SK-N-SH (cell line): ENCODE measurements around the gene HDGFL2. TPM values are rescaled to one million over a fixed set of nuclear protein-coding genes. Genes with fewer than 3 reads are reported as not detected.
"Not testable (repeated sequence)": the region's sequence is repeated elsewhere in the genome, so short reads cannot be mapped to it uniquely, and the experiment has no call there.

ENCODE experiments used
- CTCF ChIA-PET: fragments of 300-600, 350-600 bp; formaldehyde crosslinking; extraction: SDS; loops from one replicate; lab custom pipeline; 2021; lab: Yijun Ruan, JAX
- POLR2A ChIA-PET: fragments of 350-600 bp; sonication (Branson Sonifier 250); formaldehyde crosslinking; extraction: SDS; loops from one replicate; lab custom pipeline; 2020; ENCODE audit warnings: antibody characterized with exemption, inconsistent platforms; lab: Yijun Ruan, JAX
- DNase-seq: peaks from one replicate; pipeline ENCODE4 v3.0.0; 2012
- H2AFZ ChIP-seq: fragments of 200-600 bp; sonication (generic); 2 replicates; pipeline ENCODE4 v1.8.1; 2016; ENCODE audit warnings: antibody characterized with exemption, mild to moderate bottlenecking, low read depth
- H3F3A ChIP-seq: fragments of 200-600 bp; sonication (generic); replicated peaks from 2 replicates; pipeline ENCODE3; 2016; ENCODE audit warnings: antibody characterized with exemption, mild to moderate bottlenecking; ENCODE audit not compliant: insufficient read depth
- H3K27ac ChIP-seq, 2 experiments: fragments of 200-500 bp in 1 of 2; fragments of 200-600 bp in 1 of 2; sonication (Bioruptor generic) in 1 of 2; sonication (generic), shearing (Covaris generic) in 1 of 2; 2 replicates each; pipeline versions ENCODE4 v1.5.1 to v1.6.1; 2014 to 2016; ENCODE audit warnings: low read depth in 2 of 2, inconsistent platforms in 1 of 2, low read length in 1 of 2, mild to moderate bottlenecking in 1 of 2, mixed read lengths in 1 of 2
- H3K27me3 ChIP-seq: fragments of 200-600 bp; sonication (generic), shearing (Covaris generic); 2 replicates; pipeline ENCODE4 v1.6.1; 2016; ENCODE audit warnings: mixed run types; ENCODE audit not compliant: insufficient read depth
- H3K36me3 ChIP-seq, 2 experiments: fragments of 200-500 bp in 1 of 2; fragments of 200-600 bp in 1 of 2; sonication (Bioruptor generic) in 1 of 2; sonication (generic) in 1 of 2; replicated peaks in 1 of 2; 2 replicates each; pipeline versions ENCODE3 to v1.5.1; 2014 to 2016; ENCODE audit warnings: low read length in 1 of 2, mild to moderate bottlenecking in 1 of 2; ENCODE audit not compliant: insufficient read depth in 2 of 2, control insufficient read depth in 1 of 2
- H3K4me1 ChIP-seq, 2 experiments: fragments of 200-500 bp in 1 of 2; fragments of 200-600 bp in 1 of 2; sonication (Bioruptor generic) in 1 of 2; sonication (generic), shearing (Covaris generic) in 1 of 2; 2 replicates each; pipeline versions ENCODE4 v1.5.1 to v1.6.1; 2014 to 2016; ENCODE audit warnings: low read depth in 1 of 2, low read length in 1 of 2, mixed run types in 1 of 2; ENCODE audit not compliant: insufficient read depth in 2 of 2, control insufficient read depth in 1 of 2
- H3K4me2 ChIP-seq: fragments of 200-600 bp; sonication (generic), shearing (Covaris generic); 2 replicates; pipeline ENCODE4 v1.6.1; 2017; ENCODE audit warnings: mixed run types
- H3K4me3 ChIP-seq, 2 experiments: fragments of 200-500 bp in 1 of 2; fragments of 200-600 bp in 1 of 2; sonication (Bioruptor generic) in 1 of 2; sonication (generic), shearing (Covaris generic) in 1 of 2; 2 replicates each; pipeline versions ENCODE4 v1.5.1 to v1.8.1; 2014 to 2016; ENCODE audit warnings: low read depth in 2 of 2, inconsistent platforms in 1 of 2, low read length in 1 of 2, mild to moderate bottlenecking in 1 of 2, mixed read lengths in 1 of 2, moderate library complexity in 1 of 2
- H3K79me2 ChIP-seq: fragments of 200-600 bp; sonication (generic); 2 replicates; pipeline ENCODE4 v1.8.1; 2017; ENCODE audit warnings: mild to moderate bottlenecking; ENCODE audit not compliant: insufficient read depth
- H3K9ac ChIP-seq: fragments of 200-600 bp; sonication (generic); 2 replicates; pipeline ENCODE4 v1.6.1; 2017; ENCODE audit warnings: mixed run types
- H3K9me2 ChIP-seq: fragments of 200-600 bp; sonication (generic); 2 replicates; pipeline ENCODE4 v1.6.1; 2017; ENCODE audit warnings: mixed run types
- H3K9me3 ChIP-seq: fragments of 200-600 bp; sonication (generic); 2 replicates; pipeline ENCODE4 v1.6.1; 2017; ENCODE audit warnings: mixed run types, mild to moderate bottlenecking, moderate library complexity
- H4K20me1 ChIP-seq: fragments of 200-600 bp; sonication (generic); 2 replicates; pipeline ENCODE4 v1.6.1; 2017; ENCODE audit warnings: mild to moderate bottlenecking, mixed run types; ENCODE audit not compliant: insufficient read depth
- CTCF ChIP-seq: fragments of 200-600 bp; sonication (generic); IDR thresholded peaks from 2 replicates; pipeline ENCODE4 v1.6.1; 2017; ENCODE audit warnings: antibody characterized with exemption, mild to moderate bottlenecking, moderate library complexity
- EZH2phosphoT487 ChIP-seq: fragments of 200-600 bp; sonication (generic); IDR thresholded peaks from 2 replicates; pipeline ENCODE4 v1.6.1; 2017; ENCODE audit warnings: low read depth, mixed run types, mild to moderate bottlenecking, antibody characterized with exemption, moderate library complexity, borderline replicate concordance
- FOSL2 ChIP-seq: IDR thresholded peaks from 2 replicates; pipeline ENCODE4 v1.4.0; 2012; ENCODE audit warnings: low read depth, mild to moderate bottlenecking, moderate library complexity, borderline replicate concordance
- FOXM1 ChIP-seq: IDR thresholded peaks from 2 replicates; pipeline ENCODE4 v1.4.0; 2012; ENCODE audit warnings: low read depth, mild to moderate bottlenecking
- MXI1 ChIP-seq: IDR thresholded peaks from 2 replicates; pipeline ENCODE4 v1.6.1; 2012; ENCODE audit warnings: mild to moderate bottlenecking, low read depth, low read length, improper control_type of control experiment
- NRF1 ChIP-seq: IDR thresholded peaks from 2 replicates; pipeline ENCODE4 v1.6.1; 2012; ENCODE audit warnings: low read depth, mild to moderate bottlenecking, low read length
- POLR2AphosphoS5 ChIP-seq: IDR thresholded peaks from 2 replicates; pipeline ENCODE4 v1.6.1; 2012; ENCODE audit warnings: low read depth, low read length
- RAD21 ChIP-seq: IDR thresholded peaks from 2 replicates; pipeline ENCODE4 v1.6.1; 2012; ENCODE audit warnings: mild to moderate bottlenecking, low read length
- RCOR1 ChIP-seq: fragments of 150-350 bp; IDR thresholded peaks from 2 replicates; pipeline ENCODE4 v1.6.1; 2017; ENCODE audit warnings: antibody characterized with exemption, low read length
- RXRA ChIP-seq: IDR thresholded peaks from 2 replicates; pipeline ENCODE4 v1.4.0; 2012; ENCODE audit warnings: low read depth, mild to moderate bottlenecking, borderline replicate concordance
- SMC3 ChIP-seq: IDR thresholded peaks from 2 replicates; pipeline ENCODE4 v1.6.1; 2012; ENCODE audit warnings: low read depth, low read length, improper control_type of control experiment
- TAF1 ChIP-seq: IDR thresholded peaks from 2 replicates; pipeline ENCODE4 v1.6.1; 2012; ENCODE audit warnings: low read depth, mild to moderate bottlenecking, low read length, moderate library complexity, borderline replicate concordance
- TCF12 ChIP-seq: IDR thresholded peaks from 2 replicates; pipeline ENCODE4 v1.4.0; 2012
- TEAD4 ChIP-seq: IDR thresholded peaks from 2 replicates; pipeline ENCODE4 v1.4.0; 2012; ENCODE audit warnings: mild to moderate bottlenecking, borderline replicate concordance; ENCODE audit not compliant: insufficient read depth
- WGBS: methylation state at CpG from one replicate; pipeline ENCODE4 v1.1.6; 2017; ENCODE audit warnings: low lambda C conversion rate; 5-methylcytosine and 5-hydroxymethylcytosine counted together
- polyA plus RNA-seq, 3 experiments: library from polyadenylated mRNA; depleted of rRNA; stranded (reverse); fragments of >200 nt; gene quantifications; 2 replicates each; pipeline ENCODE4 v1.2.3, GENCODE V29; 2012
- TF ChIP-seq, protein P1 (sequence below): fragments of 150-350 bp; IDR thresholded peaks from 2 replicates; pipeline ENCODE4 v1.6.1; 2016; ENCODE audit warnings: mild to moderate bottlenecking, low read depth, low read length
- TF ChIP-seq, protein P2 (sequence below): IDR thresholded peaks from 2 replicates; pipeline ENCODE4 v1.6.1; 2012; ENCODE audit warnings: mild to moderate bottlenecking, low read depth, low read length, moderate library complexity

The HDGFL2 gene
- polyA plus RNA-seq, 1 of the 3 experiments (the other 2 are of a cell fraction): 77.8 TPM

DNA sequence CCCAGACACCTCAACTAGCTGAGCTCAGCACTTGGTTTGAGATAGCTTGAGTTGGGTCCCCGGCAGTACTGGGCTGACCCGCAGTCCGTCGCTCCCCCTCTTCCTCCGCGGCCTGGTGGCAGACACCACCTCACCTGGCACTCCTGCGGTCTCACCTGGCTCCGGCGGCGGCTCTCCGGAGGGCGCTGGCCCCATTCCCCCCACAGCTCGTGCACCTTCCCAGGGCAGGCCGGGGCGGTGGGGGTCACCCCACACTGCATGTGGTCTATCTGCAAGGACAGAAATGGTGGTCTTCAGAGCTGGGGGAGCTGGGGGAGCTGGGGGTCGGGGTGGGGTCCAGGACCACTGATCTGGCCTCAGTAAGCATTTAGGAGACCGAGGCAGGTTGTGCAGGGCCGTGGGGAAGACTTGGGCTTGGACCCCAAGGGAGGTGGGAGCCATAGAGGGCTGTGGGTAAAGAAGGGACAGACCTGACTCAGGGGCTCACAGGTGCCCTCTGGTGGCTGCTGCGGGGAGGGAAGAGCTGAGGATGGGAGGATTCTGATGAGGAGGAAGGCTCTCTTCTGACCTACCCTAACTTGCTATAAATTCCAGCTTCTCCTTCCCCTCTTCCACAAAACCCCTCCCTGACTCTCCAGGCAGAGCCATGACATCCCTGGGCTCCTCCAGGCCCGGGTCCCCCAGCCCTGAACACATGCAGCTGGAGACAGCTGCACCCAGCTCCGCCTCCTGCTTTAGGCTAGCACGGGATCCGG lies 52.9 kb downstream of the HDGFL2 start:
- Histone ChIP-seq H3K27me3 (no peaks in the 10 kb centered on the region), H3K4me3 (no peak overlapping the region), H3F3A (no peaks in the 10 kb centered on the region), H3K4me1 (no peaks in the 10 kb centered on the region), H4K20me1 (no peaks in the 10 kb centered on the region), H3K4me2 (no peak overlapping the region), H3K9ac (no peak overlapping the region), H3K79me2 (no peaks in the 10 kb centered on the region), H2AFZ (no peak overlapping the region), H3K9me3 (no peaks in the 10 kb centered on the region), H3K36me3 (no peaks in the 10 kb centered on the region), H3K27ac (no peak overlapping the region), H3K9me2 (no peaks in the 10 kb centered on the region)
- ChIA-PET CTCF (interaction anchor here (0.6 to 7.2 kb wide), 32 partner anchors 10 to 431 kb away, joined by 3 to 78 read pairs (median 4); partner anchors contain the start of genes LRG1, PLIN5 and SEMA6B), POLR2A (interaction anchor here (0.6 to 0.8 kb wide), 3 partner anchors 10 to 258 kb away, joined by 3 to 4 read pairs (median 4); partner anchors contain the start of gene PLIN5)
- DNase-seq: peak; percentile 79
- TF ChIP-seq CTCF: peak; percentile 67
- TF ChIP-seq RAD21: peak; percentile 38
- peak; percentile 42; the same call in 1 of the 2 replicates for TF ChIP-seq SMC3
- TF ChIP-seq RCOR1: peak; percentile 35; the same call in 1 of the 2 replicates
- no peak for TF ChIP-seq FOSL2
- no peak for TF ChIP-seq TEAD4
- 57% methylated on average over 20 of the region's 23 CpGs for WGBS

- H3K9me2 ChIP-seq: no peaks in the 10 kb centered on the region
- H2AFZ ChIP-seq: no peak overlapping the region
- no peaks in the 10 kb centered on the region for H3F3A ChIP-seq
- no peaks in the 10 kb centered on the region for H3K9me3 ChIP-seq
- H3K79me2 ChIP-seq: no peaks in the 10 kb centered on the region
- H3K4me2 ChIP-seq: no peak overlapping the region
- H4K20me1 ChIP-seq: no peaks in the 10 kb centered on the region
- 66% methylated on average over 16 of the region's 23 CpGs for WGBS
- no peak overlapping the region for H3K27ac ChIP-seq
- no peaks in the 10 kb centered on the region for H3K4me1 ChIP-seq
- no peaks in the 10 kb centered on the region for H3K27me3 ChIP-seq
- TF ChIP-seq EZH2phosphoT487 (no peak), TCF12 (no peak), MXI1 (no peak), RXRA (no peak), NRF1 (no peak), TAF1 (no peak), FOXM1 (no peak), POLR2AphosphoS5 (no peak)
- TF ChIP-seq, protein P1, sequence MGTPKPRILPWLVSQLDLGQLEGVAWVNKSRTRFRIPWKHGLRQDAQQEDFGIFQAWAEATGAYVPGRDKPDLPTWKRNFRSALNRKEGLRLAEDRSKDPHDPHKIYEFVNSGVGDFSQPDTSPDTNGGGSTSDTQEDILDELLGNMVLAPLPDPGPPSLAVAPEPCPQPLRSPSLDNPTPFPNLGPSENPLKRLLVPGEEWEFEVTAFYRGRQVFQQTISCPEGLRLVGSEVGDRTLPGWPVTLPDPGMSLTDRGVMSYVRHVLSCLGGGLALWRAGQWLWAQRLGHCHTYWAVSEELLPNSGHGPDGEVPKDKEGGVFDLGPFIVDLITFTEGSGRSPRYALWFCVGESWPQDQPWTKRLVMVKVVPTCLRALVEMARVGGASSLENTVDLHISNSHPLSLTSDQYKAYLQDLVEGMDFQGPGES: no peak
- TF ChIP-seq, protein P2, sequence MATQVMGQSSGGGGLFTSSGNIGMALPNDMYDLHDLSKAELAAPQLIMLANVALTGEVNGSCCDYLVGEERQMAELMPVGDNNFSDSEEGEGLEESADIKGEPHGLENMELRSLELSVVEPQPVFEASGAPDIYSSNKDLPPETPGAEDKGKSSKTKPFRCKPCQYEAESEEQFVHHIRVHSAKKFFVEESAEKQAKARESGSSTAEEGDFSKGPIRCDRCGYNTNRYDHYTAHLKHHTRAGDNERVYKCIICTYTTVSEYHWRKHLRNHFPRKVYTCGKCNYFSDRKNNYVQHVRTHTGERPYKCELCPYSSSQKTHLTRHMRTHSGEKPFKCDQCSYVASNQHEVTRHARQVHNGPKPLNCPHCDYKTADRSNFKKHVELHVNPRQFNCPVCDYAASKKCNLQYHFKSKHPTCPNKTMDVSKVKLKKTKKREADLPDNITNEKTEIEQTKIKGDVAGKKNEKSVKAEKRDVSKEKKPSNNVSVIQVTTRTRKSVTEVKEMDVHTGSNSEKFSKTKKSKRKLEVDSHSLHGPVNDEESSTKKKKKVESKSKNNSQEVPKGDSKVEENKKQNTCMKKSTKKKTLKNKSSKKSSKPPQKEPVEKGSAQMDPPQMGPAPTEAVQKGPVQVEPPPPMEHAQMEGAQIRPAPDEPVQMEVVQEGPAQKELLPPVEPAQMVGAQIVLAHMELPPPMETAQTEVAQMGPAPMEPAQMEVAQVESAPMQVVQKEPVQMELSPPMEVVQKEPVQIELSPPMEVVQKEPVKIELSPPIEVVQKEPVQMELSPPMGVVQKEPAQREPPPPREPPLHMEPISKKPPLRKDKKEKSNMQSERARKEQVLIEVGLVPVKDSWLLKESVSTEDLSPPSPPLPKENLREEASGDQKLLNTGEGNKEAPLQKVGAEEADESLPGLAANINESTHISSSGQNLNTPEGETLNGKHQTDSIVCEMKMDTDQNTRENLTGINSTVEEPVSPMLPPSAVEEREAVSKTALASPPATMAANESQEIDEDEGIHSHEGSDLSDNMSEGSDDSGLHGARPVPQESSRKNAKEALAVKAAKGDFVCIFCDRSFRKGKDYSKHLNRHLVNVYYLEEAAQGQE: no peak
- TF ChIP-seq, all 33 proteins: peak for 0
- H3K36me3 ChIP-seq: no peaks in the 10 kb centered on the region
- CTCF ChIA-PET: interaction anchor here (0.6 to 7.2 kb wide), 26 partner anchors 9 to 430 kb away, joined by 3 to 78 read pairs (median 4); partner anchors contain the start of genes LRG1, PLIN5 and SEMA6B
- POLR2A ChIA-PET: interaction anchor here (0.6 to 0.8 kb wide), 3 partner anchors 10 to 259 kb away, joined by 3 to 4 read pairs (median 4); partner anchors contain the start of gene PLIN5
- no peak overlapping the region for H3K4me3 ChIP-seq
- no peak for DNase-seq
- H3K9ac ChIP-seq: no peak overlapping the region
Measured at GRCh38 chr19:4525563-4526002, 53.5 kb downstream of the HDGFL2 start.

- H3F3A ChIP-seq, H4K20me1 ChIP-seq, POLR2A ChIA-PET, H3K9me2 ChIP-seq, H3K9me3 ChIP-seq, DNase-seq, H3K4me2 ChIP-seq, H3K9ac ChIP-seq, H3K27ac ChIP-seq, H2AFZ ChIP-seq, H3K79me2 ChIP-seq, H3K4me1 ChIP-seq, H3K4me3 ChIP-seq, H3K36me3 ChIP-seq: not testable (repeated sequence)
- 84% methylated on average over 8 of the region's 8 CpGs for WGBS
- peaks cover 14% of the 10 kb centered on the region; the same call in 1 of the 2 replicates for H3K27me3 ChIP-seq
- CTCF ChIA-PET: interaction anchor here (7.2 kb wide), 1 partner anchor 7 kb away, joined by 78 read pairs; the partner anchor contains the start of gene PLIN5
Measured at GRCh38 chr19:4527377-4527776, 55.3 kb downstream of the HDGFL2 start.
